Activated T-cell treated with anti-CD3 and anti-CD28 coated beads, Interleukin-2, amount 50 U/mL, for 1 hour (primary cell): ENCODE data around the gene PSD.
A peak's percentile ranks its signal among the peaks of the same experiment; 100 is the strongest.

Source experiments
- DNase-seq: peaks from one replicate; pipeline ENCODE4 v3.0.0-alpha.2; 2020

The PSD gene

GRCh38 chr10:102382871-102383270, 35.7 kb downstream of the PSD start:
- no peak for DNase-seq

- no peak for DNase-seq
These were observed 36.6 kb downstream of the PSD start for GRCh38 chr10:102381983-102382382.

GRCh38 chr10:102379383-102379782, 39.2 kb downstream of the PSD start:
- no peak for DNase-seq

- no peak for DNase-seq
These were observed 41.7 kb downstream of the PSD start for GRCh38 chr10:102376901-102377300.

GRCh38 chr10:102375867-102376266, 42.7 kb downstream of the PSD start:
- DNase-seq = no peak

- peak; percentile 31 for DNase-seq
These were observed 43.3 kb downstream of the PSD start for GRCh38 chr10:102375250-102375649.

GRCh38 chr10:102371295-102371694, 47.3 kb downstream of the PSD start:
- DNase-seq = no peak

GRCh38 chr10:102368077-102368476, 50.5 kb downstream of the PSD start:
- DNase-seq = no peak

- no peak for DNase-seq
These were observed 51.1 kb downstream of the PSD start for GRCh38 chr10:102367441-102367840.

GRCh38 chr10:102358712-102359382, 59.7 kb downstream of the PSD start:
- DNase-seq = no peak

GRCh38 chr10:102354451-102354850, 64.1 kb downstream of the PSD start:
- no peak for DNase-seq
